Keratinocyte (primary cell): ENCODE measurements around the gene CREBL2.

Experiments used
- EZH2 ChIP-seq: IDR thresholded peaks from one replicate; pipeline ENCODE4 v1.6.1; 2012; ENCODE audit warnings: inconsistent platforms, mild to moderate bottlenecking, low read length, moderate library complexity
- TF ChIP-seq, protein P1 (sequence below), 3 experiments: IDR thresholded peaks in 1 of 3; conservative IDR thresholded peaks in 1 of 3; optimal IDR thresholded peaks in 1 of 3; 2 replicates in 2 of 3; 3 replicates in 1 of 3; pipeline versions ENCODE3 to v1.5.1; 2011; ENCODE audit warnings: low read length in 3 of 3, mild to moderate bottlenecking in 3 of 3, moderate library complexity in 2 of 3, control low read depth in 1 of 3, inconsistent platforms in 1 of 3; ENCODE audit not compliant: insufficient read depth in 2 of 3; ENCODE audit errors: extremely low read depth in 1 of 3

GRCh38 chr12:12628013-12628412, 16.3 kb downstream of the CREBL2 start:
- TF ChIP-seq, protein P1, sequence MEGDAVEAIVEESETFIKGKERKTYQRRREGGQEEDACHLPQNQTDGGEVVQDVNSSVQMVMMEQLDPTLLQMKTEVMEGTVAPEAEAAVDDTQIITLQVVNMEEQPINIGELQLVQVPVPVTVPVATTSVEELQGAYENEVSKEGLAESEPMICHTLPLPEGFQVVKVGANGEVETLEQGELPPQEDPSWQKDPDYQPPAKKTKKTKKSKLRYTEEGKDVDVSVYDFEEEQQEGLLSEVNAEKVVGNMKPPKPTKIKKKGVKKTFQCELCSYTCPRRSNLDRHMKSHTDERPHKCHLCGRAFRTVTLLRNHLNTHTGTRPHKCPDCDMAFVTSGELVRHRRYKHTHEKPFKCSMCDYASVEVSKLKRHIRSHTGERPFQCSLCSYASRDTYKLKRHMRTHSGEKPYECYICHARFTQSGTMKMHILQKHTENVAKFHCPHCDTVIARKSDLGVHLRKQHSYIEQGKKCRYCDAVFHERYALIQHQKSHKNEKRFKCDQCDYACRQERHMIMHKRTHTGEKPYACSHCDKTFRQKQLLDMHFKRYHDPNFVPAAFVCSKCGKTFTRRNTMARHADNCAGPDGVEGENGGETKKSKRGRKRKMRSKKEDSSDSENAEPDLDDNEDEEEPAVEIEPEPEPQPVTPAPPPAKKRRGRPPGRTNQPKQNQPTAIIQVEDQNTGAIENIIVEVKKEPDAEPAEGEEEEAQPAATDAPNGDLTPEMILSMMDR (optimal IDR thresholded peaks at IDR 0.05 in 1 of 3, IDR thresholded peaks at IDR 0.05 in 1 of 3, conservative IDR thresholded peaks at IDR 0.05 in 1 of 3; ENCODE audit: extremely low read depth in 1 of 3, insufficient read depth in 2 of 3, low read length in 3 of 3) = no peak
- no peak for TF ChIP-seq EZH2
